ENCODE measurements around the gene ZCCHC14. TPM values are rescaled to one million over a fixed set of nuclear protein-coding genes. Genes with fewer than 3 reads are reported as not detected.

ZCCHC14 gene
- total RNA-seq = 7.5 and 10.0 TPM in 2 replicates

GRCh38 chr16:87492721-87493607, at the start of gene ZCCHC14:
Gene ZCCHC14 (minus strand): TSS chr16:87493024. CDS start chr16:87492238, 786 bp downstream.

GRCh38 chr16:87391950-87392820, 100.6 kb downstream of the ZCCHC14 start, which contains the start of gene MAP1LC3B:
Gene MAP1LC3B (plus strand): TSS chr16:87392336. CDS start chr16:87392428, 92 bp downstream.

GRCh38 chr16:87383505-87384161, 109.2 kb downstream of the ZCCHC14 start, which contains the start of gene FBXO31:
Gene FBXO31 (minus strand): TSS chr16:87383776. CDS start chr16:87383744, 32 bp downstream.

Other genes starting within 250 kb of the ZCCHC14 start
- 2.5 and 3.2 TPM in 2 replicates for gene C16orf95, start 175.6 kb downstream of the ZCCHC14 start, total RNA-seq
- gene FBXO31, start 109.2 kb downstream of the ZCCHC14 start, total RNA-seq = 15.5 and 16.8 TPM in 2 replicates
- gene MAP1LC3B, start 100.7 kb downstream of the ZCCHC14 start, total RNA-seq = 19.3 and 25.4 TPM in 2 replicates
- gene JPH3, start 109.5 kb upstream of the ZCCHC14 start, total RNA-seq = 0.43 and 1.5 TPM in 2 replicates

Data from dermis lymphatic vessel endothelial cell (primary cell).